Mesothelial cell of epicardium (in vitro differentiated cells): Measurements from ENCODE around the gene NDST4. TPM values are rescaled to one million over a fixed set of nuclear protein-coding genes. Genes with fewer than 3 reads are reported as not detected.
A peak's percentile ranks its signal among the peaks of the same experiment; 100 is the strongest.

Experiments used
- DNase-seq, 2 experiments: peaks; one replicate each; pipeline ENCODE4 v3.0.0; 2021; ENCODE audit warnings: low spot score in 2 of 2; ENCODE audit not compliant: unreplicated experiment in 2 of 2
- H3K27ac Mint-ChIP-seq: 2 replicates; pipeline ENCODE4 v1.8.0; 2021; ENCODE audit warnings: mixed read lengths
- H3K27me3 Mint-ChIP-seq: 2 replicates; pipeline ENCODE4 v1.8.0; 2021; ENCODE audit warnings: low read depth, mixed read lengths
- H3K36me3 Mint-ChIP-seq: 2 replicates; pipeline ENCODE4 v1.8.0; 2021; ENCODE audit warnings: mixed read lengths
- H3K4me1 Mint-ChIP-seq: 2 replicates; pipeline ENCODE4 v1.8.0; 2021; ENCODE audit warnings: mixed read lengths
- H3K4me3 Mint-ChIP-seq: 2 replicates; pipeline ENCODE4 v1.8.0; 2021; ENCODE audit warnings: mild to moderate bottlenecking, moderate library complexity, mixed read lengths
- H3K9me3 Mint-ChIP-seq: 2 replicates; pipeline ENCODE4 v1.8.0; 2021; ENCODE audit warnings: mixed read lengths
- total RNA-seq: library from RNA; stranded (reverse); gene quantifications from 3 replicates; pipeline ENCODE4 v1.2.1, GENCODE V29; 2021
- TF ChIP-seq, protein P1 (sequence below): fragments of 200-600 bp; sonication (generic); IDR thresholded peaks from one replicate; pipeline ENCODE4 v1.5.0; 2021; ENCODE audit warnings: antibody characterized with exemption; ENCODE audit not compliant: unreplicated experiment

Gene NDST4
- 0.09 to 0.33 TPM (median 0.09 TPM) in 3 replicates for total RNA-seq

DNA sequence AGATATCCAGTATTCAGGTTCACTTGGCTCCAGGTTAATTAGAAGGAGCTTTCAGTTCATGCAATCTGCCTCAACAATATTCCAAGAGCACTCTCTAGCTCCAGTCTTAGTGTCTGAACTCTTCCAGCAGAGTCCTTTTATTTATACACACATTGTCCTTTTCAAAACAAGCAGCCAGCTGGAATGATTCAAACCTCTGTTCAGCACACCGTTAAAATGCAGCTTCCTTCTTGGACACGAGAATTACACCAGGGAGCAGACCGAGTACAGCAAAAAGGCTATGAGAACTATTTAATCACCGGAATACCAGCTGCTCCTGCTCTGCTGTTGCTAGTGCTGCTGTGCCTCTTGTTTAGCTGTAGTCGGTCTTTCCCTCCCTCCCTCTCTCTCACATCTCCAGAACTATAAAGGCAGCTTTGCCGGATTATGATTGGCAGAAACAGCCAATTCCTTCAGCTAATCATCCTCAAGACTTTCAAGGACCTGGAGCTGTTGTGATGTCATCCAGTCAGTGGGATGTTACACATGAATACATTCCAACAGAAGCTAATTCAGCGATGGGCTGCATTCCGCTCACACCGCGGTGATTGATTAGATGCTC, at the start of gene NDST4:
NDST4 (minus strand) TSS at position 115 of the 601 bp plus-strand sequence. CDS start 36,584 bp downstream, outside the sequence.
- DNase-seq = no peak
- H3K9me3 Mint-ChIP-seq = no peaks in the 10 kb centered on the region
- peak within 1 kb of the TSS; percentile 70 for H3K27ac Mint-ChIP-seq

DNA sequence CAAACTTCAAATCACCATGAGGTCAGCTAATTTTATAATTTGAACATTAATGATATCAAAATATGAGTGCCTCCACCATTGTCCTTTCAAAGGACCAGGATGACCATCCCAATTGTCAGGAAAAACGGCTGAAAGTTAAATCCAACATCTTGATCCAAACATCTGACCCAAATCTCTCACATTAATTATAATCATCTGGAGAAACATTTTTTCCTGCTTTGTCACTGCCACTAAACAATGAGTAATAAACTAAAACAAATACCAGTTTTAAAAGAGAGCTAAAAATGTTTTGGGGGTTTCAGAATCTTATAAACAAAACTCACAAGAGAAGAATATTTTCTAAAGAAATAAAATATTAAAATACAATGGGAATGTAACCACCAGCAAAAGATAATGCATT, 45.7 kb upstream of the NDST4 start:
- no peak for DNase-seq
- H3K4me3 Mint-ChIP-seq = no peak overlapping the region
- no peaks in the 10 kb centered on the region for H3K4me1 Mint-ChIP-seq
- H3K27ac Mint-ChIP-seq = no peak overlapping the region
- TF ChIP-seq, protein P1, sequence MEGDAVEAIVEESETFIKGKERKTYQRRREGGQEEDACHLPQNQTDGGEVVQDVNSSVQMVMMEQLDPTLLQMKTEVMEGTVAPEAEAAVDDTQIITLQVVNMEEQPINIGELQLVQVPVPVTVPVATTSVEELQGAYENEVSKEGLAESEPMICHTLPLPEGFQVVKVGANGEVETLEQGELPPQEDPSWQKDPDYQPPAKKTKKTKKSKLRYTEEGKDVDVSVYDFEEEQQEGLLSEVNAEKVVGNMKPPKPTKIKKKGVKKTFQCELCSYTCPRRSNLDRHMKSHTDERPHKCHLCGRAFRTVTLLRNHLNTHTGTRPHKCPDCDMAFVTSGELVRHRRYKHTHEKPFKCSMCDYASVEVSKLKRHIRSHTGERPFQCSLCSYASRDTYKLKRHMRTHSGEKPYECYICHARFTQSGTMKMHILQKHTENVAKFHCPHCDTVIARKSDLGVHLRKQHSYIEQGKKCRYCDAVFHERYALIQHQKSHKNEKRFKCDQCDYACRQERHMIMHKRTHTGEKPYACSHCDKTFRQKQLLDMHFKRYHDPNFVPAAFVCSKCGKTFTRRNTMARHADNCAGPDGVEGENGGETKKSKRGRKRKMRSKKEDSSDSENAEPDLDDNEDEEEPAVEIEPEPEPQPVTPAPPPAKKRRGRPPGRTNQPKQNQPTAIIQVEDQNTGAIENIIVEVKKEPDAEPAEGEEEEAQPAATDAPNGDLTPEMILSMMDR = no peak
- H3K27me3 Mint-ChIP-seq = no peaks in the 10 kb centered on the region
- no peaks in the 10 kb centered on the region for H3K36me3 Mint-ChIP-seq
- H3K9me3 Mint-ChIP-seq = no peaks in the 10 kb centered on the region

More for the DNA sequence above, at the start of gene NDST4:
- no peaks in the 10 kb centered on the region for H3K27me3 Mint-ChIP-seq
- no peaks in the 10 kb centered on the region for H3K36me3 Mint-ChIP-seq
- H3K4me1 Mint-ChIP-seq = peaks cover 32% of the 10 kb centered on the region
- TF ChIP-seq, protein P1 = no peak
- peak within 1 kb of the TSS; percentile 40 for H3K4me3 Mint-ChIP-seq

DNA sequence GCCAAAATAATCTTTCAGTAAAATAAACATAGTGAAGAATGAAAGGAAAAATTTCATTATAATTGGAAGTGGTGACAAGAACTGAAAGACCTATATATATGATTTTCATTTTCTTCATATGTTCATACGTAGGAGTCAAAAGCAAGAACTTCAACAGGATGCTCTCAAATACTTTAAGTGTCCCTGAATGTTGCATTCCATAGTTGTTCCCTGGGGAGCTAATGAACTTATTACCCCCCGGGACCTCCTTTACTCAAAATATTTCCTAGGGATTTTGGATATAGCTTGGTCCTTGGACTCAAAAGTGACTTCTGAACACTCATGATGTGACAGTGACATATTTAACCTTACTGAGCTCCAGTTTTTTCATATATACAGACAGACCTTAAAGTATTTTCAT, 44.9 kb upstream of the NDST4 start:
- Mint-ChIP-seq H3K4me1 (no peaks in the 10 kb centered on the region), H3K9me3 (no peaks in the 10 kb centered on the region), H3K36me3 (no peaks in the 10 kb centered on the region), H3K27ac (no peak overlapping the region), H3K27me3 (no peaks in the 10 kb centered on the region), H3K4me3 (no peak overlapping the region)
- no peak for DNase-seq
- TF ChIP-seq, protein P1 = no peak

DNA sequence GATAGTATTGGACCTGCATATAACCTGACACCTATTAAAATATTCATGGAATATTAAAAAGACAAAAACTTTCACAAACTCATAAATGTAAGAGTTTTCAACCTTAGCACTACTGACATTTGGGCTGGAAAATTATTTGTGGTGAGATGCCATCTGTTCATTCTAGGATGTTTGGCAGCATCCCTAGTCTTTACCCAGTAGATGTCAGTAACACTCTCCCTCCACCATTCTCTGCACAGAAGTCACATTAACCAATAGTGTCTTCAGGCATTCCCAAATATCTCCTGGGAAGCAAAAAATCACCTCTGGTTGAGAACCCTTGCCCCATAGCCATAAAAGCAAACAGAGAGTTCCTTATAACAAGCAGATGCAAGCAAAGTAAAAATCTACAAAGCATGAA, 41.4 kb upstream of the NDST4 start:
- no peaks in the 10 kb centered on the region for H3K27me3 Mint-ChIP-seq
- H3K36me3 Mint-ChIP-seq = no peaks in the 10 kb centered on the region
- H3K4me3 Mint-ChIP-seq = no peak overlapping the region
- no peak for DNase-seq
- no peaks in the 10 kb centered on the region for H3K4me1 Mint-ChIP-seq
- TF ChIP-seq, protein P1 = no peak
- H3K9me3 Mint-ChIP-seq = no peaks in the 10 kb centered on the region
- no peak overlapping the region for H3K27ac Mint-ChIP-seq

DNA sequence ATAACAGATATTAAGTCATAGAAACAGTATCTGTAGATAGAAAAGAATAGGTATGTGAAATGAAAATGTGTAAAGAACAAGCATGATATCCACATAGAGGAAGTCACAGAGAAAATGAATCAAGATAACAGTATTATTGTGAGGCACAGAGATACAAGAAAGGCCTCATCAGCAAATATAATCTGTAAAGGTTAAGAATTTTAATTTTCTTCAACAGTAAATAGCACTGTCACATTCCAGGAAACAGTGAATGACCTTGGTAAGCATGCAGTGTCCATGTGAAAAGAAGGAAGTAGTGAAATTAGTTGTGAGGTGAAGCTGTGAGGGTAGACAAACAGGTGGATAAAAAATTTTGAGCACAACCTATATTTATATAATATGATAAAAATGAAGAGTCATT, 39.5 kb upstream of the NDST4 start:
- Mint-ChIP-seq H3K36me3 (no peaks in the 10 kb centered on the region), H3K4me3 (no peak overlapping the region), H3K4me1 (peaks cover 5% of the 10 kb centered on the region), H3K27me3 (no peaks in the 10 kb centered on the region), H3K27ac (no peak overlapping the region), H3K9me3 (no peaks in the 10 kb centered on the region)
- DNase-seq = no peak
- TF ChIP-seq, protein P1 = no peak
